A673 (cell line): Measurements from ENCODE around the gene ESRRG.

Experiments
- EZH2 ChIP-seq: fragments of 200-600 bp; sonication (generic); IDR thresholded peaks from 2 replicates; pipeline ENCODE4 v1.6.1; 2017; ENCODE audit warnings: borderline replicate concordance, low read depth, mild to moderate bottlenecking, mixed read lengths, antibody characterized with exemption, low read length; ENCODE audit not compliant: poor library complexity, severe bottlenecking
- TF ChIP-seq, protein P1 (sequence below): fragments of 300-800, 200-600 bp; sonication (generic); conservative IDR thresholded peaks from 2 replicates; pipeline ENCODE4 v1.5.1; 2017; ENCODE audit warnings: low read depth, mild to moderate bottlenecking, antibody characterized with exemption, low read length, moderate library complexity, mixed read lengths

DNA sequence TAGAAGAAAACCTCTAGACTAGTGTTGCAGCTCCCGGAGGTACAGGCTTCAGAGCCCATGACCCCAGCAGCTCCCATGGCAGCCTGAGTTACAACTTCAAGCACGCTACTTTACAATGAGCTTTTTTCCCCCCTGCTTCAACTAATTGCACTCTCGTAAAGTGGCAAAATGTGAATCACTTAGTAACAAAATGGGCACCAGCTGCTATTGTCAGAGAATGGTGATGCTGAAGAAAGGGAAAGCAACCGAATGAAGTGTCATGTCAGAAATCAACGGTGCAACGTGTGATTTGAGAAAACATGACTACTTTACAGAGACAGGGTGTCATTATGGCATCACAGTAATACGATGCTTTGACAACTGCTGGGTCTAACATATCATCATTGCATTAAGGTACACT, 40.5 kb downstream of the ESRRG start:
- TF ChIP-seq, protein P1, sequence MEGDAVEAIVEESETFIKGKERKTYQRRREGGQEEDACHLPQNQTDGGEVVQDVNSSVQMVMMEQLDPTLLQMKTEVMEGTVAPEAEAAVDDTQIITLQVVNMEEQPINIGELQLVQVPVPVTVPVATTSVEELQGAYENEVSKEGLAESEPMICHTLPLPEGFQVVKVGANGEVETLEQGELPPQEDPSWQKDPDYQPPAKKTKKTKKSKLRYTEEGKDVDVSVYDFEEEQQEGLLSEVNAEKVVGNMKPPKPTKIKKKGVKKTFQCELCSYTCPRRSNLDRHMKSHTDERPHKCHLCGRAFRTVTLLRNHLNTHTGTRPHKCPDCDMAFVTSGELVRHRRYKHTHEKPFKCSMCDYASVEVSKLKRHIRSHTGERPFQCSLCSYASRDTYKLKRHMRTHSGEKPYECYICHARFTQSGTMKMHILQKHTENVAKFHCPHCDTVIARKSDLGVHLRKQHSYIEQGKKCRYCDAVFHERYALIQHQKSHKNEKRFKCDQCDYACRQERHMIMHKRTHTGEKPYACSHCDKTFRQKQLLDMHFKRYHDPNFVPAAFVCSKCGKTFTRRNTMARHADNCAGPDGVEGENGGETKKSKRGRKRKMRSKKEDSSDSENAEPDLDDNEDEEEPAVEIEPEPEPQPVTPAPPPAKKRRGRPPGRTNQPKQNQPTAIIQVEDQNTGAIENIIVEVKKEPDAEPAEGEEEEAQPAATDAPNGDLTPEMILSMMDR: no peak
- TF ChIP-seq EZH2: no peak
